ENCODE results near the gene RDH8. TPM values are rescaled to one million over a fixed set of nuclear protein-coding genes. Genes with fewer than 3 reads are reported as not detected.

Gene RDH8
- total RNA-seq, 4 donors from 2014 or later: not detected

DNA sequence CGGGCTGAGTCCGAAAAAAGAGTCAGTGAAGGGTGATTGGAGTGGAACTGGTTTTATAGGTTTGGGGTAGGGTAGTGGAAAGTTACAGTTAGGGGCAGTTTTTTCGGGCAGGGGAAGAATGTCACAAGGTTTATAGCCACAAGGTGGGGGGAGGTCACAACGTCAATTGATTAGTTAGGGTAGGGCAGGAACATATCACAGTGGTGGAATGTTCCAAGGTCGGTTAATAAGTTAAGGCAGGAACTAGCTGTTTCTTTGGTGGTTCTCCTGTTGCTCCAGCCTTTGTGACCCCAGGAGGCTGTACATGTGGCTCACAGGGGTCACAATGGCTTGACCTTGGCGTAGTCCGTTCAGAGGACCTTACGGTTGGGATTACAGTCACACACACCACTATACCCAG is 20.3 kb downstream of the RDH8 start:
- no peak overlapping the region for H3K4me3 ChIP-seq (ENCODE audit: low read depth, poor library complexity, severe bottlenecking)
- no peak for DNase-seq (ENCODE audit: low spot score in 2 of 2)
- TF ChIP-seq CTCF (IDR thresholded peaks at IDR 0.05) (no peak), POLR2A (IDR thresholded peaks at IDR 0.05) (no peak)
- intact Hi-C loops (cut with DNase I; ENCODE audit: low total_unique reads): no loop called here
- WGBS, 2 donors: 65 to 67% methylated on average over 8 of the region's 8 CpGs

DNA sequence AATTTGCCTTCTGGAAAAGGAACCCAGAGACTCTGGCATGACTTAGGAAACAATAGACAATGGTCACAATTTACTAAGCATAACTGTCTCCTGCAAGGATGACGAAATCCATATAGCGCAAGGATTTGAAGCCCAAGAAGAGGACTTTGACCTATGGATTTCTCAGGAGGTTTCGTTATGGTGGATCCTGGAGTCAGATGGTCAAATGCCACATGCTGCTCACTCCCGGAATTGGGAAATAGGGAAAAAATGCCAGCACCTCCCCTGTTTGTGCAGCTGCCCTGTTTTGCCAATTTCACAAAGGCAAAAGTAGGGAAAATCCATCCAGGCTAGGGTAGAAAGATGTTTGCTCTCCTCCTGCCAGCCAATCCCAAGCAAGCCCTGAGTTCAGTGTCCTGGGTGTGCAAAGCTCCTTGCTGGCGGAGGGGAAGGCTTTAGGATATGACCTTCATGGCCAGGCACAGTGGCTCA is 23.4 kb downstream of the RDH8 start:
- intact Hi-C loops (cut with DNase I; ENCODE audit: low total_unique reads): no loop called here
- no peak for TF ChIP-seq CTCF (IDR thresholded peaks at IDR 0.05)
- TF ChIP-seq POLR2A (IDR thresholded peaks at IDR 0.05): no peak
- DNase-seq (ENCODE audit: low spot score in 2 of 2): no peak
- no peak overlapping the region for H3K4me3 ChIP-seq (ENCODE audit: low read depth, poor library complexity, severe bottlenecking)
- 56 to 62% methylated on average over 5 of the region's 5 CpGs for WGBS, 2 donors

DNA sequence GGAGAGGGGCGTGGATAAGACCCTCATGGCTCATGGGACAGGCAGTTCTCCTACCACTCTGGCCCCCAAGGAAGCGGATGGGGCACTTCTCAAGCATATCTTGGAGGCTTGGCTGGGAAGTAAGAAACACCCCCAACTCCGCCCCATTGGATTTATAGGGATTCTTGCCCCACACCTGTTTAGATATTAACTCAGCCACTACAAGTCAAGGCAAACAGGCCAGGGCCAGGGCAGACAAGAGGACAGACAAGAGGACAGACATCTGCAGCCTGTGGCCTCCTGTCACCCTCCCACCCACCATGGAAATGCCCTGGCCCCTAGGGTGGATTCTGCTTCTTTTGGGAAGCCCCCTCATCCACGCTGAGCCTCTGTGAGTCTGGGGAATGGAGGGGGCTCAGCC is 24.1 kb downstream of the RDH8 start:
- DNase-seq (ENCODE audit: low spot score in 2 of 2): no peak
- 57 to 63% methylated on average over 4 of the region's 4 CpGs for WGBS, 2 donors
- no peak overlapping the region for H3K4me3 ChIP-seq (ENCODE audit: low read depth, poor library complexity, severe bottlenecking)
- intact Hi-C loops (cut with DNase I; ENCODE audit: low total_unique reads): no loop called here
- TF ChIP-seq POLR2A (IDR thresholded peaks at IDR 0.05): no peak
- TF ChIP-seq CTCF (IDR thresholded peaks at IDR 0.05): no peak

GRCh38 chr19:10037809-10038208 is 24.5 kb downstream of the RDH8 start:
- WGBS, 2 donors: 48 to 60% methylated on average over 5 of the region's 5 CpGs
- no peak overlapping the region for H3K4me3 ChIP-seq (ENCODE audit: low read depth, poor library complexity, severe bottlenecking)
- no peak for DNase-seq (ENCODE audit: low spot score in 2 of 2)
- intact Hi-C loops (cut with DNase I; ENCODE audit: low total_unique reads): no loop called here
- TF ChIP-seq POLR2A (IDR thresholded peaks at IDR 0.05) (no peak), CTCF (IDR thresholded peaks at IDR 0.05) (no peak)

GRCh38 chr19:10043286-10043927 is 30.1 kb downstream of the RDH8 start:
- WGBS, 2 donors: 65 to 74% methylated on average over 4 of the region's 4 CpGs
- DNase-seq (ENCODE audit: low spot score in 2 of 2): no peak
- intact Hi-C loops (cut with DNase I; ENCODE audit: low total_unique reads): loop anchor here (10.0 kb wide), 1 partner anchor 49 kb away; no protein-coding TSS in a partner anchor
- TF ChIP-seq CTCF (IDR thresholded peaks at IDR 0.05): no peak
- TF ChIP-seq POLR2A (IDR thresholded peaks at IDR 0.05): no peak
- H3K4me3 ChIP-seq (ENCODE audit: low read depth, poor library complexity, severe bottlenecking): no peak overlapping the region

DNA sequence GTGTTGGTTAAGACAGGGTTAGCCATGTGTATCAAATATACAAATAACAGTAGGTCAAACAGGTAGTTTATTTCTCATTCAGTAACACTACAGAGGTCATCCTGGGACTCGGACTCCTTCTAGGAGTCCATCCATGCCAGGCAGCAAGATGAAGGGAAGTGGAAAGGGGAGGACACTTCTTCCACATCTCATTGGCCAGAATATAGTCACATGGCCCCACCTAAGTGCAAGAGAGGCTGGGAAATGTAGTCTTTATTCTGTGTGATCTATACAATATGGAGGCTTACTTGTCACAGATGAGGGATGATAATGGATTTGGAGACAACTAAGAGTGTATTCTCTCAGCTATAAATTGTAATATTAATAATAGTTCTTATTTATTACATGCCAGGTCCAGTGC is 31.1 kb downstream of the RDH8 start:
- WGBS, 2 donors: 74 to 92% methylated on average over 1 of the region's 1 CpG
- intact Hi-C loops (cut with DNase I; ENCODE audit: low total_unique reads): loop anchor here (10.0 kb wide), 1 partner anchor 50 kb away; no protein-coding TSS in a partner anchor
- TF ChIP-seq CTCF (IDR thresholded peaks at IDR 0.05): no peak
- no peak for TF ChIP-seq POLR2A (IDR thresholded peaks at IDR 0.05)

More for the DNA sequence above, 31.1 kb downstream of the RDH8 start:
- no peak overlapping the region for H3K4me3 ChIP-seq (ENCODE audit: low read depth, poor library complexity, severe bottlenecking)
- no peak for DNase-seq (ENCODE audit: low spot score in 2 of 2)
